Measurements from ENCODE around the gene MOCS1. TPM values are rescaled to one million over a fixed set of nuclear protein-coding genes. Genes with fewer than 3 reads are reported as not detected.

The MOCS1 gene
- polyA plus RNA-seq, 3 donors: 20.1 to 88.7 (median 25.4) TPM

GRCh38 chr6:39896701-39897100 lies 37.6 kb downstream of the MOCS1 start:
- 89 to 95% (median 91%) methylated on average over 12 of the region's 12 CpGs for WGBS, 3 donors
- H3K27ac ChIP-seq (ENCODE audit: low read depth, low read length): no peak overlapping the region

- 81 to 87% (median 84%) methylated on average over 8 of the region's 8 CpGs for WGBS, 3 donors
- H3K27ac ChIP-seq (ENCODE audit: low read depth, low read length): no peak overlapping the region
These were observed 41.0 kb downstream of the MOCS1 start for GRCh38 chr6:39893286-39893685.

GRCh38 chr6:39892490-39893129 lies 41.7 kb downstream of the MOCS1 start:
- no peak overlapping the region for H3K27ac ChIP-seq (ENCODE audit: low read depth, low read length)
- WGBS, 3 donors: 52 to 60% (median 56%) methylated on average over 2 of the region's 2 CpGs

GRCh38 chr6:39891976-39892375 lies 42.3 kb downstream of the MOCS1 start:
- WGBS, 3 donors: 38 to 95% (median 57%) methylated on average over 4 of the region's 4 CpGs
- H3K27ac ChIP-seq (ENCODE audit: low read depth, low read length): no peak overlapping the region

- WGBS, 3 donors: 90 to 95% (median 93%) methylated on average over 6 of the region's 6 CpGs
- H3K27ac ChIP-seq (ENCODE audit: low read depth, low read length): no peak overlapping the region
These were observed 42.9 kb downstream of the MOCS1 start for GRCh38 chr6:39891353-39891752.

GRCh38 chr6:39889229-39889628 lies 45.0 kb downstream of the MOCS1 start:
- no peak overlapping the region for H3K27ac ChIP-seq (ENCODE audit: low read depth, low read length)
- 81 to 86% (median 83%) methylated on average over 2 of the region's 2 CpGs for WGBS, 3 donors

- no peak overlapping the region for H3K27ac ChIP-seq (ENCODE audit: low read depth, low read length)
- 24 to 53% (median 28%) methylated on average over 14 of the region's 14 CpGs for whole genome bisulfite sequencing, 3 donors
These were observed 46.4 kb downstream of the MOCS1 start for GRCh38 chr6:39887692-39888450.

- WGBS, 3 donors: 48 to 86% (median 75%) methylated on average over 2 of the region's 2 CpGs
- H3K27ac ChIP-seq (ENCODE audit: low read depth, low read length): no peak overlapping the region
These were observed 47.4 kb downstream of the MOCS1 start for GRCh38 chr6:39886871-39887270.

- no peak overlapping the region for H3K27ac ChIP-seq (ENCODE audit: low read depth, low read length)
- WGBS, 3 donors: 89 to 92% (median 91%) methylated on average over 7 of the region's 7 CpGs
These were observed 48.6 kb downstream of the MOCS1 start for GRCh38 chr6:39885691-39886090.

- H3K27ac ChIP-seq (ENCODE audit: low read depth, low read length): no peak overlapping the region
- WGBS, 3 donors: 75 to 93% (median 83%) methylated on average over 5 of the region's 5 CpGs
These were observed 49.6 kb downstream of the MOCS1 start for GRCh38 chr6:39884696-39885095.

- WGBS, 3 donors: 39 to 66% (median 55%) methylated on average over 8 of the region's 8 CpGs
- H3K27ac ChIP-seq (ENCODE audit: low read depth, low read length): no peak overlapping the region
These were observed 51.7 kb downstream of the MOCS1 start for GRCh38 chr6:39882531-39882899.

- 60 to 67% (median 64%) methylated on average over 16 of the region's 16 CpGs for WGBS, 3 donors
- H3K27ac ChIP-seq (ENCODE audit: low read depth, low read length): no peak overlapping the region
These were observed 52.3 kb downstream of the MOCS1 start for GRCh38 chr6:39881851-39882530.

GRCh38 chr6:39880594-39880993 lies 53.7 kb downstream of the MOCS1 start:
- H3K27ac ChIP-seq (ENCODE audit: low read depth, low read length): no peak overlapping the region
- WGBS, 3 donors: 40 to 90% (median 81%) methylated on average over 4 of the region's 4 CpGs

GRCh38 chr6:39879535-39879934 lies 54.7 kb downstream of the MOCS1 start:
- WGBS, 3 donors: 57 to 87% (median 82%) methylated on average over 3 of the region's 3 CpGs
- no peak overlapping the region for H3K27ac ChIP-seq (ENCODE audit: low read depth, low read length)

- 62 to 81% (median 64%) methylated on average over 3 of the region's 3 CpGs for WGBS, 3 donors
- H3K27ac ChIP-seq (ENCODE audit: low read depth, low read length): no peak overlapping the region
These were observed 57.4 kb downstream of the MOCS1 start for GRCh38 chr6:39876826-39877225.

- no peak overlapping the region for H3K27ac ChIP-seq (ENCODE audit: low read depth, low read length)
These were observed 58.2 kb downstream of the MOCS1 start for GRCh38 chr6:39876111-39876510.

GRCh38 chr6:39873439-39873838 lies 60.8 kb downstream of the MOCS1 start:
- no peak overlapping the region for H3K27ac ChIP-seq (ENCODE audit: low read depth, low read length)
- WGBS, 3 donors: 74 to 80% (median 77%) methylated on average over 3 of the region's 3 CpGs

GRCh38 chr6:39870950-39871349 lies 63.3 kb downstream of the MOCS1 start:
- no peak overlapping the region for H3K27ac ChIP-seq (ENCODE audit: low read depth, low read length)
- 97 to 98% (median 97%) methylated on average over 3 of the region's 3 CpGs for WGBS, 3 donors

GRCh38 chr6:39867592-39867991 lies 66.7 kb downstream of the MOCS1 start:
- 87 to 92% (median 90%) methylated on average over 6 of the region's 6 CpGs for WGBS, 3 donors
- H3K27ac ChIP-seq (ENCODE audit: low read depth, low read length): no peak overlapping the region
